Stomach smooth muscle (tissue), 2 donors: ENCODE results near the gene PLEKHA5.

Experiments used
- H3K27ac ChIP-seq: one replicate; pipeline ENCODE4 v1.7.0; 2013; ENCODE audit warnings: mild to moderate bottlenecking, low read length, inconsistent platforms
- H3K27me3 ChIP-seq, 2 donors: one replicate each; pipeline ENCODE4 v1.7.0; 2013; ENCODE audit warnings: low read length in 2 of 2; ENCODE audit not compliant: insufficient read depth in 2 of 2, control insufficient read depth in 1 of 2
- H3K36me3 ChIP-seq, 2 donors: one replicate each; pipeline ENCODE4 v1.7.0; 2013; ENCODE audit warnings: low read length in 2 of 2; ENCODE audit not compliant: control insufficient read depth in 2 of 2, insufficient read depth in 2 of 2
- H3K4me1 ChIP-seq: one replicate; pipeline ENCODE4 v1.7.0; 2013; ENCODE audit warnings: low read length; ENCODE audit not compliant: control insufficient read depth, insufficient read depth
- H3K4me3 ChIP-seq, 2 donors: one replicate each; pipeline ENCODE4 v1.7.0; 2013; ENCODE audit warnings: low read length in 2 of 2
- H3K9ac ChIP-seq, 2 donors: one replicate each; pipeline ENCODE4 v1.7.0; 2013; ENCODE audit warnings: low read length in 2 of 2, mild to moderate bottlenecking in 1 of 2
- H3K9me3 ChIP-seq, 2 donors: one replicate each; pipeline ENCODE4 v1.7.0; 2013; ENCODE audit warnings: low read length in 2 of 2; ENCODE audit not compliant: control insufficient read depth in 2 of 2
- donor health status: healthy.
- donor health status: Pancreatic carcinoma.

The PLEKHA5 gene

DNA sequence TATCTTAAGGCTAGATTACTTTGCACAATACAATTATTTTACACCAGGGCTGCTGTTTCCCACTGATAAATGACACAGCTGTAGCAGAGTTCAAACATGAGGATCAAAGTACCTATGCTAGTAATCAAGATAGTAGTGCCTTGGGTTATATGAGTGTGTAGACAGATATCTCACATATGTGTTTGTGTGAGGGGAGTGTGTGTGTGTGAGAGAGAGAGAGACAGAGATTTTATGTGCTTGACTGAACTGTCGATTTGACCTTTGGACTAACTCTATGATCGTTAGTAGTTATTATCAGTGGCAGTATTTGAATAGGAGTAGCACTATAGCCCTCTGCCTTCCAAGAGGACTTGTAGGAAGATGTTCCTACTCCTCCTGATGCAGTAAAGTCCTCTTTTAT is 15.5 kb downstream of the PLEKHA5 start:
- Histone ChIP-seq H3K9ac (no peak overlapping the region), H3K4me1 (no peaks in the 10 kb centered on the region), H3K9me3 (no peaks in the 10 kb centered on the region), H3K4me3 (no peak overlapping the region), H3K27ac (no peak overlapping the region), H3K36me3 (peaks cover 0 to 5% of the 10 kb centered on the region in 2 donors), H3K27me3 (no peaks in the 10 kb centered on the region)

DNA sequence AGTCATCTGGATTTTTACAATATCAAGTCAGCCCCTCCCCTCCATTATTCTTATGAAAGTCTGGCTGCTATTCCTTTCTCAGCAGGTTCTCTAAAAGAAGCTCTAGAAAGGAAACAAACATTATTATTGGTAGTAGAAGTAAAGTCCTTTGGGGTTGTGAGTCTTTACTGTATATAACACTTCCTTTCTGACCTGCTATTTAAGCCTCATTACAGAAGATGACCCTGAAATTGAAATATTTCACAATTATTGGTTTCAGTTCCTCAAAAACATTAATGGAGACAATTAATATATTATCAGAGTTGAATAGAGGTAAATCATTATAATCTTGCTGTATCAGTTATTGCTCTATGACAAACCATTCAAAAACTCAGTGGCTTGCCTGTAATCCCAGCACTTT is 19.3 kb downstream of the PLEKHA5 start:
- H3K9ac ChIP-seq = no peak overlapping the region
- no peak overlapping the region for H3K27ac ChIP-seq
- no peak overlapping the region for H3K4me3 ChIP-seq
- no peaks in the 10 kb centered on the region for H3K4me1 ChIP-seq
- no peaks in the 10 kb centered on the region for H3K27me3 ChIP-seq
- no peaks in the 10 kb centered on the region for H3K9me3 ChIP-seq
- peaks cover 0 to 5% of the 10 kb centered on the region in 2 donors for H3K36me3 ChIP-seq

DNA sequence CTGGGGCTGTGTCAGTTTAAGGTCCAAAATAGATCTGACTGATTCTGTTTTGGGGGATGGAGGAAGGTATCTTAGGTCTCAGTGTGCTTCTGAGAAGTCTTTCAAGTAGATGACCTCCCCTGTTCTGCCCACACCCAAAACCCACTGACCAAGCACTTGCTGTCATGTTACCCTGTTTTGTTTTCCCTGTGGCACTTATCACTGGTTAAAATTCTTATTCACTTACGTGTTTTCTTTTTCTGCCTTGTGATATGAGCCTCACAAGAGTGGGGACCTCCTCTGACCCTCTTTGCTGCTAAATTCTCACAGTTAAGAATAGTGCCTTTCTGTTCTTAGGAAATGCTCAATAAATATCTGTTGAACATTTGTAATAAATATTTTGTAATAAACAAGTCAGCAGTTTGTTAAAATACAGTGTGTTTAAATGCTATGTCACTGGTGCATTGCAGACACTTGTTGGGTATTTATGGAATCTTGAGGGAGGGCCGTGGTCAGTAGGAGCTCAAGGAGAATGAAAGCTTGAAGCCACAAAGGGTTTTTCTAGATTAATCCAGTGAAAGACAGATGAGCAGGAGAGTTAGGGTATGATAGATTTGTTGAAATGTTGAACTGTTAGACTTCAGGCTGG is 20.9 kb downstream of the PLEKHA5 start:
- Histone ChIP-seq H3K27me3 (no peaks in the 10 kb centered on the region), H3K27ac (no peak overlapping the region), H3K4me3 (no peak overlapping the region), H3K36me3 (peaks cover 0 to 5% of the 10 kb centered on the region in 2 donors), H3K4me1 (no peaks in the 10 kb centered on the region), H3K9me3 (no peaks in the 10 kb centered on the region), H3K9ac (no peak overlapping the region)

- H3K9me3 ChIP-seq = no peaks in the 10 kb centered on the region
- no peak overlapping the region for H3K27ac ChIP-seq
- H3K9ac ChIP-seq = no peak overlapping the region
- H3K27me3 ChIP-seq = no peaks in the 10 kb centered on the region
- no peaks in the 10 kb centered on the region for H3K4me1 ChIP-seq
- peaks cover 0 to 5% of the 10 kb centered on the region in 2 donors for H3K36me3 ChIP-seq
- no peak overlapping the region for H3K4me3 ChIP-seq
These were observed 21.8 kb downstream of the PLEKHA5 start for GRCh38 chr12:19151298-19151697.

DNA sequence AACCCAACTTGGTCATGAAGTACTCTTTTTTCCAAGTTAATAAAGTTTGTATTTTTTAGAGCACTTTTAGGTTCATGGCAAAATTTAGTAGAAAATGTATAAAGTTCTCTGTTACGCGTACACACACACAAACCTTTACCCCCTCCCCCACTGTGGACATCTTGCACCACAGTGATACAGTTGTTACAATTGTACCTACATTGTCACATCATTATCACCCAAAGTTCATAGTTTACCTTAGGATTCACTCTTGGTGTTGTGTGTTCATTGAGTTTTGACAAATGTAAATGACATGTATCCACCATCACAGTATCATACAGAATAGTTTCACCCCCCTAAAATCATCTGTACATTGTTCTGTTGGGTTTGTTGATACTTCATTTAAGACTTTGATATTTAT is 23.9 kb downstream of the PLEKHA5 start:
- H3K36me3 ChIP-seq = peaks cover 0 to 5% of the 10 kb centered on the region in 2 donors
- H3K9ac ChIP-seq = no peak overlapping the region
- H3K4me1 ChIP-seq = no peaks in the 10 kb centered on the region
- H3K27ac ChIP-seq = no peak overlapping the region
- no peaks in the 10 kb centered on the region for H3K9me3 ChIP-seq
- H3K4me3 ChIP-seq = no peak overlapping the region
- H3K27me3 ChIP-seq = no peaks in the 10 kb centered on the region

- Histone ChIP-seq H3K4me1 (no peaks in the 10 kb centered on the region), H3K9ac (no peak overlapping the region), H3K27ac (no peak overlapping the region), H3K27me3 (no peaks in the 10 kb centered on the region), H3K4me3 (no peak overlapping the region), H3K36me3 (peaks cover 0 to 1% of the 10 kb centered on the region in 2 donors), H3K9me3 (no peaks in the 10 kb centered on the region)
These were observed 25.2 kb downstream of the PLEKHA5 start for GRCh38 chr12:19154686-19155085.

DNA sequence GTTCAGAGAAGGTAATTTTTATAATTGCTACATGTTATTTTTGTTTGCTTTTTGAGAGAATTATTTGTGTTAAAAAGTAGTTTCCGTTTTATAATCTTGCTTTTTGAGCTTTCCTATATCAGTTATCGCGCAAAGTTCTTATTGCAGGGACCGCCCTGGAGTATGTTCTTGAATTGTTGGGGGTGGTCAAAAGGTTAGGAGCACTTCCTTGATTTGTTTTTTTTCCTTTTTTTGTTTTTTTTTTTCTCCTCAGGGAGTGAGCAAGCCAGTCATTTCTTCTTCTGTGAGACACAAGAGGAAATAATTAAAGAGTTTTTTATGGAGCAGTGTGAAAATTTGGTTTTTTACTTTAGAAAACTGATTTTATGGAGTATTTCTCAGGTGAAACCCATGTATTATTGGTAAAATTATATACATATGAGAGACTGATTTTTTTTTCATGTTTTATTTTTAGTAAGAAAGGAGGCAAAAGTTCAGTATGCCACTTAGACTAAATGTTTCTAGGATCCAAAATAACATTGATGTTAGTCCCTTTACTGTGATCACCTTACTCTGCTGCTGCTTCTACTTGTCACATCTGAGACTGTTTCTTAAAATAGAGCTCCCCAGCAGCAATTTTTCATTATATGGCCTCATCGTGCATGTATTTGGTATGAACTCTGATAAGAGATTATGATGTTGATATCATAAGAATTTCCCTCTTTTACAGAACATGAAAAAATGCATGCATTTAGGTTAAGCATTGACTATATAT is 26.6 kb downstream of the PLEKHA5 start:
- no peak overlapping the region for H3K4me3 ChIP-seq
- H3K27ac ChIP-seq = no peak overlapping the region
- H3K9me3 ChIP-seq = no peaks in the 10 kb centered on the region
- no peak overlapping the region for H3K9ac ChIP-seq
- H3K27me3 ChIP-seq = no peaks in the 10 kb centered on the region
- H3K36me3 ChIP-seq = no peaks in the 10 kb centered on the region
- no peaks in the 10 kb centered on the region for H3K4me1 ChIP-seq

- no peak overlapping the region for H3K4me3 ChIP-seq
- no peaks in the 10 kb centered on the region for H3K27me3 ChIP-seq
- H3K9me3 ChIP-seq = no peaks in the 10 kb centered on the region
- no peaks in the 10 kb centered on the region for H3K36me3 ChIP-seq
- no peaks in the 10 kb centered on the region for H3K4me1 ChIP-seq
- H3K9ac ChIP-seq = no peak overlapping the region
- no peak overlapping the region for H3K27ac ChIP-seq
These were observed 29.4 kb downstream of the PLEKHA5 start for GRCh38 chr12:19158923-19159322.

DNA sequence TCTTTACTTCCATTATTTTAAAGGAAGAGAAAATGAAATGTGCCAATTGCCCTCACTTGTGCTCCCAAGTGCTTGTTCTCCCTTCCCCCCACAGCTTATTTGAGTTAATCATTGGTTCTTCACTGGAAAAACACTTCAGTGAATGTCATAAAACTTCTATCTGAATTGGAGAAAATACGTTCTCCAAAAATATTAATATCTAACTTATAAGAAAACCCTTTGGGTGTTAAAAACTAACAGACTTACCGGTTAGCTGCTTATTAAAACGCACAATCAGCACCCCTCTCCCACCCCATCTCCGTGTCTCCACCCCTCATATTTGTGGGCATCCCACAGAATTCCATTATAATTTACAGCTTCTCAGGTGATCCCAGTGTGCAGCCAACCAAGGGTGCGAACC is 31.7 kb downstream of the PLEKHA5 start:
- no peak overlapping the region for H3K4me3 ChIP-seq
- no peaks in the 10 kb centered on the region for H3K27me3 ChIP-seq
- H3K36me3 ChIP-seq = no peaks in the 10 kb centered on the region
- no peak overlapping the region for H3K9ac ChIP-seq
- no peak overlapping the region for H3K27ac ChIP-seq
- no peaks in the 10 kb centered on the region for H3K4me1 ChIP-seq
- H3K9me3 ChIP-seq = no peaks in the 10 kb centered on the region

GRCh38 chr12:19165451-19165850 is 35.9 kb downstream of the PLEKHA5 start:
- Histone ChIP-seq H3K4me1 (no peaks in the 10 kb centered on the region), H3K36me3 (no peaks in the 10 kb centered on the region), H3K4me3 (no peak overlapping the region), H3K27ac (no peak overlapping the region), H3K9ac (no peak overlapping the region), H3K27me3 (no peaks in the 10 kb centered on the region), H3K9me3 (no peaks in the 10 kb centered on the region)

GRCh38 chr12:19166387-19166786 is 36.9 kb downstream of the PLEKHA5 start:
- H3K4me3 ChIP-seq = no peak overlapping the region
- no peak overlapping the region for H3K9ac ChIP-seq
- no peaks in the 10 kb centered on the region for H3K36me3 ChIP-seq
- no peaks in the 10 kb centered on the region for H3K4me1 ChIP-seq
- no peaks in the 10 kb centered on the region for H3K27me3 ChIP-seq
- no peaks in the 10 kb centered on the region for H3K9me3 ChIP-seq
- no peak overlapping the region for H3K27ac ChIP-seq
